ENCODE data around the gene IFT57.
A peak's percentile ranks its signal among the peaks of the same experiment; 100 is the strongest.

IFT57 gene

DNA sequence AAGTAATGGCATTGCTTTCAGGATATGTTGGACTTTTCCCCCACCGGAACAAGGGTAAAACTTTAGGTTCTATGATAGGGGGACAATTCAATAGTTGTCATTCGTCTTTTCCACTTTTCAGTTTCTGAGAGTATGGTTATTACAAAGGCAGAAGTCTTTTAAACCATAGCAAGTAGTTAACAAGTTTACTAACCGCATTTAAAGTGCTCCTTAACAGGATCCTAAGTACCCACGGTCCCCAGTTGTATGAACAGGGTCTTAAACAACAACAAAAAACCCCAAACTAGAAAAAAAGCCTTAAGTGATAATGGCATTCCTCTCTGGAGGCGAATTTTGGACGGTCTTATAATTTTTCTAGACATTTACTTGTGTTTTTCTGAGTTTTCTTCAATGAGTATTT lies 831 bp downstream of the IFT57 start:
- DNase-seq (ENCODE audit: low read depth), result no peak
- no peak for TF ChIP-seq CTCF (IDR thresholded peaks at IDR 0.05; ENCODE audit: low read depth, low read length, missing control alignments)

GRCh38 chr3:108219336-108219735 lies 2.9 kb downstream of the IFT57 start:
- in situ Hi-C loops (cut with HindIII; ENCODE audit: low sequenced_read_pairs), result no loop called here
- H3K4me3 ChIP-seq (ENCODE audit: low read depth, low read length), result no peak overlapping the region
- no peak for TF ChIP-seq CTCF (IDR thresholded peaks at IDR 0.05; ENCODE audit: low read depth, low read length, missing control alignments)
- DNase-seq (ENCODE audit: low read depth), result no peak

More for the DNA sequence above, 831 bp downstream of the IFT57 start:
- peak overlapping the region; percentile 77 for H3K4me3 ChIP-seq (ENCODE audit: low read depth, low read length)
- in situ Hi-C loops (cut with HindIII; ENCODE audit: low sequenced_read_pairs), result no loop called here

GRCh38 chr3:108218811-108219210 lies 3.4 kb downstream of the IFT57 start:
- in situ Hi-C loops (cut with HindIII; ENCODE audit: low sequenced_read_pairs), result no loop called here
- no peak for DNase-seq (ENCODE audit: low read depth)
- no peak overlapping the region for H3K4me3 ChIP-seq (ENCODE audit: low read depth, low read length)
- TF ChIP-seq CTCF (IDR thresholded peaks at IDR 0.05; ENCODE audit: low read depth, low read length, missing control alignments), result no peak

- no peak overlapping the region for H3K4me3 ChIP-seq (ENCODE audit: low read depth, low read length)
- in situ Hi-C loops (cut with HindIII; ENCODE audit: low sequenced_read_pairs), result no loop called here
- TF ChIP-seq CTCF (IDR thresholded peaks at IDR 0.05; ENCODE audit: low read depth, low read length, missing control alignments), result no peak
- DNase-seq (ENCODE audit: low read depth), result no peak
These were observed 6.4 kb downstream of the IFT57 start for GRCh38 chr3:108215871-108216270.

DNA sequence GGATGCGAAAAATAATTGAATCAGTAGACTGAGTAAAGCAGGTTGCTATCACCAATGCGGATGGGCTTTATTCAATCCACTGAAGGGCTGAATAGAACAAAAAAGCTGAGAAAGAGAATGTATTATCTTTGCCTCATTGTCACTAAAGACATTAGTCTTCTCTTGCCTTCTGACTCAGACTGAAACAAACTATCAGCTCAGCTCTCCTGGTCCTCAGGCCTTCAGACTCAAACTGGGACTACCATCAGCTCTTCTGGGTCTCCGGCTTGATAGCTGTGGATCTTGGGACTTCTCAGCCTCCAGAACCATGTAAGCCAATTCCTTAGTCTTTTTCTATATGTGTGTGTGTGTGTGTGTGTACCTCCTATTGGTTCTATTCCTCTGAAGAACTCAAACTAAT lies 12.6 kb downstream of the IFT57 start:
- TF ChIP-seq CTCF (IDR thresholded peaks at IDR 0.05; ENCODE audit: low read depth, low read length, missing control alignments), result no peak
- in situ Hi-C loops (cut with HindIII; ENCODE audit: low sequenced_read_pairs), result no loop called here
- DNase-seq (ENCODE audit: low read depth), result no peak
- H3K4me3 ChIP-seq (ENCODE audit: low read depth, low read length), result no peak overlapping the region

DNA sequence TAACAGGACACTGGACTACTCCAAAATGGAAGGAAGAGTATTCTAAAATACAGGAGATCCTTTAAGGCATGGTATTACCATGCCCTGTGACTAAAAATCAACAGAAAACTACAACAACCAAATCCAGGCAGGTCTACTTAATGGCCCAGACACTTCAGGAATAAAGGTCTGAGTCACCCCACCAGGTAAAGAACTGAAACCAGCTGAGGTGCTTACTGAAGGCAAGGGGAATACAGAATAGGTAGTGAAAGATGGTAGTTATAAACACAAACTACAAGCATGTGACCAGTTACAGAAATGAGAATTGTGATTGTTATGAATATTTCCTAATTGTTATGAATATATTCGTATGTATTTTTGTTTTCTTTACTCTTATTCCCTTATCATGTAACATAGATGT lies 13.4 kb downstream of the IFT57 start:
- no peak overlapping the region for H3K4me3 ChIP-seq (ENCODE audit: low read depth, low read length)
- DNase-seq (ENCODE audit: low read depth), result no peak
- in situ Hi-C loops (cut with HindIII; ENCODE audit: low sequenced_read_pairs), result no loop called here
- TF ChIP-seq CTCF (IDR thresholded peaks at IDR 0.05; ENCODE audit: low read depth, low read length, missing control alignments), result no peak

DNA sequence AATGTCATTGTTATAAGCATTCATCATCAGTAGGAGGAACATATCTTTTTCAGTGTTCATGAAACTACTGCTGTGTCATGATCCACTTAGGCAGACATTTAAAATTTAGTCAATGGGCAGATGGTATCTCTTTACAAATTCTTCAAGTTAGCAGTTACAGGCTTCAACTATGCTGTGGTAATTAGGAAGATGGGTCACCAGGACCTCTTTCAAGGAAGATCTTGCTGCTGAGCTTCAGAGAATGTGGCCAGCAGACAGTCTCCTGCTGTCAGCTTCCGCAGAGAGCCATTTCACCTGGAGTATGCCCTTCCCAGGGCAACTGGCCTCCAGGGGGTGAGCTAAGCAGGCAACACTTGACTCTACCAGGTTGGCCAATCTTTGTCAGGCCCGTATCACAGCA lies 19.4 kb downstream of the IFT57 start:
- TF ChIP-seq CTCF (IDR thresholded peaks at IDR 0.05; ENCODE audit: low read depth, low read length, missing control alignments), result no peak
- no peak for DNase-seq (ENCODE audit: low read depth)
- in situ Hi-C loops (cut with HindIII; ENCODE audit: low sequenced_read_pairs), result no loop called here

More for the DNA sequence above, 19.4 kb downstream of the IFT57 start:
- H3K4me3 ChIP-seq (ENCODE audit: low read depth, low read length), result no peak overlapping the region
